ENCODE measurements around the gene RALGDS.

DNA sequence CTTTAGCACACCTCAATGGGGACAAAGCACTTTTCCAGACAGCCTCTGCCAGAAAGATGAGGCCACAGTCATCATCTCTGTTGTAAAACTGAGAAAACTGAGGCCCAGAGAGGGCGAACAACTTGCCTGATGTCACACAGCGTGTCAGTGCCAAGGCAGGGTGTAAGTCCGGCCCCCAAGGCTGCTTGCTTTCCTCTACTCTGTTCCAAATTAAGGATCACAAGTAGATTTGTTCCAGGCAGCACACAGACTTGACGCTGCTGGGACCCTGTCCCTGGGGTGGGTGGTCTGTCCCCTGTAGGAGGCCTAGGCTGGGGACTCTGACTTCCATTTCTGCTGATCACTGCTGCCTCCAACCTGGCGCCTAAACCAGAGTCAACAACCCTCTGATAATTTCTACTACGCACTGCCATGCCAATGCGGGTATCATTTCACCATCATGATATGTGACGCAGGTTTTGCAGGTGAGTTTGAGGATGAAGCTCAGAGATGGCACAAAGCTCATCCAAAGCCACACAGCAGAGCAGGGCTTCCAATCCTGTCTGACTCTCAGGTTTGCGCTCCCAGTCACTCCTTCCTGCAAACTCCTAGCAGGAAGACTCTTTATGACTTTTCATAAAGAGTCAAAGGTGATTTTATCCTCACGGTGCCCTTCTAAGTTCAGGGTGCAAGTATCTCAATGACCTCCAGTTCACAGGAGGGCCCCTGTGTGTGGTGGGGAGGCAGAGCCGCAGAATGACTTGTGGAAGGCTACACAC is 13.5 kb upstream of the RALGDS start:
- TF ChIP-seq GLIS3 (CRISPR knock-in tag; IDR thresholded peaks at IDR 0.05) (no peak), ZNF70 (CRISPR knock-in tag; IDR thresholded peaks at IDR 0.05) (no peak), RARB (CRISPR knock-in tag; IDR thresholded peaks at IDR 0.05) (no peak), BACH2 (CRISPR knock-in tag; IDR thresholded peaks at IDR 0.05; ENCODE audit: borderline replicate concordance) (no peak), ZFP30 (CRISPR knock-in tag; IDR thresholded peaks at IDR 0.05) (no peak), ZFP3 (CRISPR knock-in tag; IDR thresholded peaks at IDR 0.05) (no peak), TCF4 (CRISPR knock-in tag; IDR thresholded peaks at IDR 0.05; ENCODE audit: borderline replicate concordance) (no peak)
- TF ChIP-seq, protein P1, sequence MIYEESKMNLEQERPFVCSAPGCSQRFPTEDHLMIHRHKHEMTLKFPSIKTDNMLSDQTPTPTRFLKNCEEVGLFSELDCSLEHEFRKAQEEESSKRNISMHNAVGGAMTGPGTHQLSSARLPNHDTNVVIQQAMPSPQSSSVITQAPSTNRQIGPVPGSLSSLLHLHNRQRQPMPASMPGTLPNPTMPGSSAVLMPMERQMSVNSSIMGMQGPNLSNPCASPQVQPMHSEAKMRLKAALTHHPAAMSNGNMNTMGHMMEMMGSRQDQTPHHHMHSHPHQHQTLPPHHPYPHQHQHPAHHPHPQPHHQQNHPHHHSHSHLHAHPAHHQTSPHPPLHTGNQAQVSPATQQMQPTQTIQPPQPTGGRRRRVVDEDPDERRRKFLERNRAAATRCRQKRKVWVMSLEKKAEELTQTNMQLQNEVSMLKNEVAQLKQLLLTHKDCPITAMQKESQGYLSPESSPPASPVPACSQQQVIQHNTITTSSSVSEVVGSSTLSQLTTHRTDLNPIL (CRISPR knock-in tag; IDR thresholded peaks at IDR 0.05; ENCODE audit: low read depth) = no peak
- TF ChIP-seq, protein P2, sequence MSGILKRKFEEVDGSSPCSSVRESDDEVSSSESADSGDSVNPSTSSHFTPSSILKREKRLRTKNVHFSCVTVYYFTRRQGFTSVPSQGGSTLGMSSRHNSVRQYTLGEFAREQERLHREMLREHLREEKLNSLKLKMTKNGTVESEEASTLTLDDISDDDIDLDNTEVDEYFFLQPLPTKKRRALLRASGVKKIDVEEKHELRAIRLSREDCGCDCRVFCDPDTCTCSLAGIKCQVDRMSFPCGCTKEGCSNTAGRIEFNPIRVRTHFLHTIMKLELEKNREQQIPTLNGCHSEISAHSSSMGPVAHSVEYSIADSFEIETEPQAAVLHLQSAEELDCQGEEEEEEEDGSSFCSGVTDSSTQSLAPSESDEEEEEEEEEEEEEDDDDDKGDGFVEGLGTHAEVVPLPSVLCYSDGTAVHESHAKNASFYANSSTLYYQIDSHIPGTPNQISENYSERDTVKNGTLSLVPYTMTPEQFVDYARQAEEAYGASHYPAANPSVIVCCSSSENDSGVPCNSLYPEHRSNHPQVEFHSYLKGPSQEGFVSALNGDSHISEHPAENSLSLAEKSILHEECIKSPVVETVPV (CRISPR knock-in tag; IDR thresholded peaks at IDR 0.05) = no peak
- TF ChIP-seq, protein P3, sequence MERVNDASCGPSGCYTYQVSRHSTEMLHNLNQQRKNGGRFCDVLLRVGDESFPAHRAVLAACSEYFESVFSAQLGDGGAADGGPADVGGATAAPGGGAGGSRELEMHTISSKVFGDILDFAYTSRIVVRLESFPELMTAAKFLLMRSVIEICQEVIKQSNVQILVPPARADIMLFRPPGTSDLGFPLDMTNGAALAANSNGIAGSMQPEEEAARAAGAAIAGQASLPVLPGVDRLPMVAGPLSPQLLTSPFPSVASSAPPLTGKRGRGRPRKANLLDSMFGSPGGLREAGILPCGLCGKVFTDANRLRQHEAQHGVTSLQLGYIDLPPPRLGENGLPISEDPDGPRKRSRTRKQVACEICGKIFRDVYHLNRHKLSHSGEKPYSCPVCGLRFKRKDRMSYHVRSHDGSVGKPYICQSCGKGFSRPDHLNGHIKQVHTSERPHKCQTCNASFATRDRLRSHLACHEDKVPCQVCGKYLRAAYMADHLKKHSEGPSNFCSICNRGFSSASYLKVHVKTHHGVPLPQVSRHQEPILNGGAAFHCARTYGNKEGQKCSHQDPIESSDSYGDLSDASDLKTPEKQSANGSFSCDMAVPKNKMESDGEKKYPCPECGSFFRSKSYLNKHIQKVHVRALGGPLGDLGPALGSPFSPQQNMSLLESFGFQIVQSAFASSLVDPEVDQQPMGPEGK (CRISPR knock-in tag; IDR thresholded peaks at IDR 0.05; ENCODE audit: borderline replicate concordance) = no peak
